Astrocyte (in vitro differentiated cells and primary cell): ENCODE results near the gene AFF2. TPM values are rescaled to one million over a fixed set of nuclear protein-coding genes. Genes with fewer than 3 reads are reported as not detected.

Experiments
- DNase-seq: peaks from one replicate; pipeline ENCODE4 v3.0.0-alpha.2; 2010; ENCODE audit warnings: low read depth
- FAIRE-seq: peaks from 2 replicates; lab custom pipeline; 2011; peaks lifted over from hg19 to GRCh38; lab: Jason Lieb, UNC
- H2AFZ ChIP-seq: 2 replicates; pipeline ENCODE4 v1.6.0; 2012; ENCODE audit warnings: low read depth, low read length, inconsistent platforms
- H3K27ac ChIP-seq: 2 replicates; pipeline ENCODE4 v1.5.1; 2011; ENCODE audit warnings: low read depth, low read length, inconsistent platforms
- H3K27me3 ChIP-seq: 2 replicates; pipeline ENCODE4 v1.6.0; 2011; ENCODE audit warnings: low read length, inconsistent platforms; ENCODE audit not compliant: insufficient read depth
- H3K36me3 ChIP-seq: 2 replicates; pipeline ENCODE4 v1.5.1; 2011; ENCODE audit warnings: low read length, inconsistent platforms; ENCODE audit not compliant: insufficient read depth
- H3K4me1 ChIP-seq: 2 replicates; pipeline ENCODE4 v1.5.1; 2011; ENCODE audit warnings: low read length, inconsistent platforms; ENCODE audit not compliant: insufficient read depth
- H3K4me2 ChIP-seq: 2 replicates; pipeline ENCODE4 v1.6.0; 2012; ENCODE audit warnings: low read length, inconsistent platforms
- H3K4me3 ChIP-seq: 2 replicates; pipeline ENCODE4 v1.5.1; 2011; ENCODE audit warnings: low read depth, mild to moderate bottlenecking, low read length, inconsistent platforms; ENCODE audit not compliant: insufficient read depth
- H3K79me2 ChIP-seq: 2 replicates; pipeline ENCODE4 v1.6.0; 2012; ENCODE audit warnings: mild to moderate bottlenecking, low read length, inconsistent platforms; ENCODE audit not compliant: insufficient read depth
- H3K9ac ChIP-seq: 2 replicates; pipeline ENCODE4 v1.6.0; 2012; ENCODE audit warnings: mild to moderate bottlenecking, low read length, inconsistent platforms
- H3K9me3 ChIP-seq: 2 replicates; pipeline ENCODE4 v1.5.1; 2012; ENCODE audit warnings: low read depth, mild to moderate bottlenecking, low read length, inconsistent platforms; ENCODE audit not compliant: insufficient read depth
- H4K20me1 ChIP-seq: 2 replicates; pipeline ENCODE4 v1.6.0; 2012; ENCODE audit warnings: low read length, inconsistent platforms; ENCODE audit not compliant: insufficient read depth
- H3K27ac Mint-ChIP-seq: one replicate; pipeline ENCODE4 v1.8.0; 2021; ENCODE audit warnings: mild to moderate bottlenecking, mixed read lengths; ENCODE audit not compliant: unreplicated experiment
- H3K27me3 Mint-ChIP-seq: one replicate; pipeline ENCODE4 v1.8.0; 2021; ENCODE audit warnings: low read depth, mixed read lengths; ENCODE audit not compliant: unreplicated experiment
- H3K36me3 Mint-ChIP-seq: one replicate; pipeline ENCODE4 v1.8.0; 2021; ENCODE audit warnings: low read depth, mixed read lengths; ENCODE audit not compliant: unreplicated experiment
- H3K4me1 Mint-ChIP-seq: one replicate; pipeline ENCODE4 v1.8.0; 2021; ENCODE audit warnings: low read depth, mixed read lengths; ENCODE audit not compliant: unreplicated experiment
- H3K4me3 Mint-ChIP-seq: one replicate; pipeline ENCODE4 v1.8.0; 2021; ENCODE audit warnings: mild to moderate bottlenecking, moderate library complexity, mixed read lengths; ENCODE audit not compliant: unreplicated experiment
- H3K9me3 Mint-ChIP-seq: one replicate; pipeline ENCODE4 v1.8.0; 2021; ENCODE audit warnings: mild to moderate bottlenecking, mixed read lengths; ENCODE audit not compliant: unreplicated experiment
- CTCF ChIP-seq: IDR thresholded peaks from 2 replicates; pipeline ENCODE4 v1.5.1; 2011; ENCODE audit warnings: low read depth, mild to moderate bottlenecking, inconsistent platforms, low read length, moderate library complexity; ENCODE audit not compliant: insufficient read depth
- EZH2 ChIP-seq: IDR thresholded peaks from 2 replicates; pipeline ENCODE4 v1.6.1; 2012; ENCODE audit warnings: mild to moderate bottlenecking, low read length, inconsistent platforms; ENCODE audit not compliant: insufficient read depth
- total RNA-seq: library from RNA; stranded (reverse); gene quantifications from 2 replicates; pipeline ENCODE4 v1.2.1, GENCODE V29; 2021

AFF2 gene
- total RNA-seq, 1 donor from 2014 or later: 8.3 TPM

- Histone ChIP-seq H3K4me3 (no peak overlapping the region), H3K27ac (no peak overlapping the region), H3K9ac (no peak overlapping the region), H3K36me3 (no peaks in the 10 kb centered on the region), H3K9me3 (no peaks in the 10 kb centered on the region), H3K27me3 (no peaks in the 10 kb centered on the region), H4K20me1 (no peaks in the 10 kb centered on the region), H3K79me2 (no peaks in the 10 kb centered on the region), H3K4me1 (peaks cover 4% of the 10 kb centered on the region), H2AFZ (no peak overlapping the region), H3K4me2 (no peak overlapping the region)
- TF ChIP-seq CTCF (no peak), EZH2 (no peak)
- no peak overlapping the region for H3K4me3 Mint-ChIP-seq
- H3K9me3 Mint-ChIP-seq: peaks cover 2% of the 10 kb centered on the region
- H3K27me3 Mint-ChIP-seq: no peaks in the 10 kb centered on the region
- peaks cover 10% of the 10 kb centered on the region for H3K4me1 Mint-ChIP-seq
- DNase-seq (no peak), FAIRE-seq (no peak)
- no peak overlapping the region for H3K27ac Mint-ChIP-seq
- peaks cover 2% of the 10 kb centered on the region for H3K36me3 Mint-ChIP-seq
These were observed 409.3 kb downstream of the AFF2 start for GRCh38 chrX:148909758-148910157.

DNA sequence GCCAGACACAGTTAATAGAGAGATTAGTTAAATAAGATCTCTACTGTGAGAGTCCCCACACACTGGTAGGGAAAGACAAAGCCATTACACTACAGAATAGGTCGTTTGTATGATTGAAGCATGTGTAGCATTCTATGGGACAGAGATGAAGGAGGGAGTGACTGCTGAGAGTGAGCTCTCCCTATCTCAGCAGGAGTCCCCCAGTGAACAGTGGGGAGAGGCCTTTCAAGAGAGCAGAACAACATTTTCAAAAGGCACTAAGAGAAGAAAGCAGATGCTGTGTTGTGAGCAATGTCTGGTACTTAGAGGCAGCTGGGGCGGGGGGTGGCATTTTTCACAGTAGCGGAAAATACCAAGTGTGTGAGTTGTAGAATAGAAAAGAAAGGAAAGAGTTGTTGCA is 413.6 kb downstream of the AFF2 start:
- H3K27me3 ChIP-seq: no peaks in the 10 kb centered on the region
- no peak overlapping the region for H3K4me2 ChIP-seq
- peaks cover 4% of the 10 kb centered on the region for H3K4me1 ChIP-seq
- TF ChIP-seq CTCF (no peak), EZH2 (no peak)
- H3K4me3 ChIP-seq: no peak overlapping the region
- H3K4me3 Mint-ChIP-seq: no peak overlapping the region
- no peak for DNase-seq
- H3K9me3 ChIP-seq: no peaks in the 10 kb centered on the region
- no peaks in the 10 kb centered on the region for H4K20me1 ChIP-seq
- no peaks in the 10 kb centered on the region for H3K36me3 ChIP-seq
- H3K9me3 Mint-ChIP-seq: no peaks in the 10 kb centered on the region
- H3K27me3 Mint-ChIP-seq: no peaks in the 10 kb centered on the region
- H3K27ac Mint-ChIP-seq: peak overlapping the region; percentile 69
- no peaks in the 10 kb centered on the region for H3K36me3 Mint-ChIP-seq
- H3K27ac ChIP-seq: peak overlapping the region; percentile 12
- no peaks in the 10 kb centered on the region for H3K79me2 ChIP-seq
- FAIRE-seq: no peak
- no peak overlapping the region for H3K9ac ChIP-seq
- H2AFZ ChIP-seq: no peak overlapping the region
- peaks cover 12% of the 10 kb centered on the region for H3K4me1 Mint-ChIP-seq

DNA sequence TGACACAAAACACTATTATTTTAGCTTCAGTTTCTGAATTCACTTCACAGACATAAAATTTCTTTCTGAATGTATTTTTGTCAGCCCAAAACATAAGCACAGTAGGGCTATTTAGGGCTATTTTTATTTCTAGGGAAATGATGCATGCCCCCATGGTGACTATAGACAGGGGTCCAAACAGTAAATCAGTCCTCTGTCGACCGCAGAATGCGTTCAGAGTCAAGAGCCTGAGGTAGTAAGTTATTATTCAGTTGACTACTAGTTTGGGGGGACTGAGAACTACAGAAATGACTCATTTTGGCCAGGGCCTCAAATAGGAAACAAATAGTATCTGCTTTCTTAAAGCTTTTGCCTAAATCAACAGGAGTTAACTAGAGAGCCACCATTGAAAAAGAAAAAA is 414.4 kb downstream of the AFF2 start:
- no peak overlapping the region for H2AFZ ChIP-seq
- H3K4me3 Mint-ChIP-seq: no peak overlapping the region
- no peak overlapping the region for H3K4me3 ChIP-seq
- no peaks in the 10 kb centered on the region for H4K20me1 ChIP-seq
- H3K27ac ChIP-seq: no peak overlapping the region
- no peaks in the 10 kb centered on the region for H3K36me3 Mint-ChIP-seq
- FAIRE-seq (peak; percentile 60), DNase-seq (peak; percentile 10)
- H3K9ac ChIP-seq: no peak overlapping the region
- H3K4me2 ChIP-seq: no peak overlapping the region
- H3K79me2 ChIP-seq: no peaks in the 10 kb centered on the region
- TF ChIP-seq CTCF: no peak
- TF ChIP-seq EZH2: no peak
- no peaks in the 10 kb centered on the region for H3K9me3 Mint-ChIP-seq
- H3K4me1 ChIP-seq: peaks cover 4% of the 10 kb centered on the region
- H3K9me3 ChIP-seq: no peaks in the 10 kb centered on the region
- no peak overlapping the region for H3K27ac Mint-ChIP-seq
- H3K36me3 ChIP-seq: no peaks in the 10 kb centered on the region
- no peaks in the 10 kb centered on the region for H3K27me3 ChIP-seq
- peaks cover 12% of the 10 kb centered on the region for H3K4me1 Mint-ChIP-seq
- no peaks in the 10 kb centered on the region for H3K27me3 Mint-ChIP-seq
